K562 (cell line): ENCODE results near the gene OTOG. TPM values are rescaled to one million over a fixed set of nuclear protein-coding genes. Genes with fewer than 3 reads are reported as not detected.

ENCODE experiments used
- ATAC-seq: fragments of 200-7000 bp; cut with Tn5 transposase; 3 replicates; pipeline ENCODE4 v1.9.1; 2020; ENCODE audit warnings: moderate library complexity
- BruUV-seq: library from RNA; stranded (reverse); fragments of 400-500 nt; replicated peaks from 2 replicates; lab custom pipeline; 2021; lab: Mats Ljungman, UMichigan
- CTCF ChIA-PET: fragments of 300-600 bp; formaldehyde crosslinking; extraction: SDS; loops from one replicate; lab custom pipeline; 2021; ENCODE audit warnings: low intra/inter-chr PET ratio; lab: Yijun Ruan, JAX
- POLR2A ChIA-PET: fragments of 300-600, 350-650 bp; sonication (Branson Sonifier 250); formaldehyde crosslinking; extraction: SDS; loops from one replicate; lab custom pipeline; 2021; ENCODE audit warnings: antibody characterized with exemption, inconsistent platforms; lab: Yijun Ruan, JAX
- DNase-seq, 4 experiments: peaks; one replicate each; pipeline versions ENCODE4 v3.0.0 to v3.0.0-alpha.2; 2011 to 2018; ENCODE audit warnings: low spot score in 3 of 4, mixed read lengths in 3 of 4; ENCODE audit errors: extremely low read depth in 1 of 4
- FAIRE-seq: peaks from 2 replicates; lab custom pipeline; 2011; peaks lifted over from hg19 to GRCh38; lab: Jason Lieb, UNC
- H2AFZ ChIP-seq: 2 replicates; pipeline ENCODE4 v1.6.0; 2011; ENCODE audit warnings: low read depth, low read length, control low read depth, inconsistent platforms
- H3K27ac ChIP-seq: fragments of 200-600 bp; 3 replicates; pipeline ENCODE4 v1.8.0; 2011; ENCODE audit warnings: low read depth, mild to moderate bottlenecking, control low read depth, inconsistent platforms, low read length, moderate library complexity, mixed read lengths; ENCODE audit errors: extremely low read depth
- H3K27me3 ChIP-seq, 2 experiments: fragments of 300-600 bp in 1 of 2; 2 replicates in 1 of 2; 3 replicates in 1 of 2; pipeline versions ENCODE4 v1.6.0 to v1.8.0; 2011; ENCODE audit warnings: inconsistent platforms in 2 of 2, low read length in 2 of 2, mild to moderate bottlenecking in 1 of 2, mixed read lengths in 1 of 2, moderate library complexity in 1 of 2; ENCODE audit not compliant: control insufficient read depth in 2 of 2, insufficient read depth in 2 of 2
- H3K36me3 ChIP-seq: fragments of 300-600 bp; 3 replicates; pipeline ENCODE4 v1.8.0; 2011; ENCODE audit warnings: mild to moderate bottlenecking, low read length, inconsistent platforms; ENCODE audit not compliant: control insufficient read depth, insufficient read depth
- H3K4me1 ChIP-seq, 2 experiments: fragments of 200-600 bp in 1 of 2; replicated peaks in 1 of 2; 2 replicates in 1 of 2; 3 replicates in 1 of 2; pipeline versions ENCODE4 v1.5.1 to v1.8.0; 2011; ENCODE audit warnings: inconsistent platforms in 2 of 2, low read length in 2 of 2, mild to moderate bottlenecking in 1 of 2, mixed read lengths in 1 of 2, moderate library complexity in 1 of 2; ENCODE audit not compliant: control insufficient read depth in 2 of 2, insufficient read depth in 2 of 2
- H3K4me2 ChIP-seq: 2 replicates; pipeline ENCODE4 v1.6.1; 2011; ENCODE audit warnings: low read length, control low read depth, inconsistent platforms, mixed read lengths; ENCODE audit not compliant: insufficient read depth
- H3K4me3 ChIP-seq: fragments of 200-600 bp; sonication (generic), shearing (Covaris generic); 2 replicates; pipeline ENCODE4 v1.5.1; 2016; ENCODE audit warnings: control low read depth, inconsistent platforms
- H3K79me2 ChIP-seq: fragments of 200-600 bp; 3 replicates; pipeline ENCODE4 v1.8.0; 2011; ENCODE audit warnings: low read length, inconsistent platforms; ENCODE audit not compliant: control insufficient read depth, insufficient read depth
- H3K9ac ChIP-seq, 2 experiments: 2 replicates each; pipeline versions ENCODE4 v1.6.0 to v1.6.1; 2011; ENCODE audit warnings: low read depth in 2 of 2, low read length in 2 of 2, control low read depth in 1 of 2, inconsistent platforms in 1 of 2, mild to moderate bottlenecking in 1 of 2, mixed read lengths in 1 of 2; ENCODE audit not compliant: insufficient read depth in 1 of 2
- H3K9me1 ChIP-seq: one replicate; pipeline ENCODE4 v1.6.0; 2011; ENCODE audit warnings: inconsistent platforms, mild to moderate bottlenecking, low read length, moderate library complexity; ENCODE audit not compliant: control insufficient read depth, insufficient read depth
- H3K9me3 ChIP-seq: replicated peaks from 2 replicates; pipeline ENCODE4 v1.5.1; 2011; ENCODE audit warnings: low read depth, low read length, inconsistent platforms; ENCODE audit not compliant: control insufficient read depth, insufficient read depth
- H4K20me1 ChIP-seq: replicated peaks from 2 replicates; pipeline ENCODE4 v1.6.1; 2011; ENCODE audit warnings: low read length, inconsistent platforms, mixed read lengths; ENCODE audit not compliant: control insufficient read depth, insufficient read depth
- BCLAF1 ChIP-seq, 2 experiments: fragments of 450-650 bp in 1 of 2; IDR thresholded peaks; 2 replicates each; pipeline ENCODE4 v1.6.1; 2011 to 2017; ENCODE audit warnings: low read depth in 2 of 2, antibody characterized with exemption in 1 of 2, borderline replicate concordance in 1 of 2, low read length in 1 of 2, mild to moderate bottlenecking in 1 of 2, mixed read lengths in 1 of 2; ENCODE audit not compliant: control insufficient read depth in 1 of 2
- FOS ChIP-seq: IDR thresholded peaks from 3 replicates; pipeline ENCODE4 v1.6.1; 2011; ENCODE audit not compliant: insufficient read length; ENCODE audit errors: extremely low read depth
- HMGN3 ChIP-seq: IDR thresholded peaks from 2 replicates; pipeline ENCODE4 v1.6.1; 2011; ENCODE audit warnings: borderline replicate concordance, low read depth, mild to moderate bottlenecking, mixed read lengths, low read length; ENCODE audit not compliant: insufficient read length; ENCODE audit errors: extremely low read depth
- L3MBTL2 ChIP-seq: fragments of 450-650 bp; IDR thresholded peaks from 2 replicates; pipeline ENCODE4 v1.6.1; 2016; ENCODE audit warnings: mild to moderate bottlenecking, moderate library complexity
- MAZ ChIP-seq, 2 experiments: fragments of 450-650 bp in 1 of 2; sonication (generic) in 1 of 2; formaldehyde crosslinking; IDR thresholded peaks in 1 of 2; conservative IDR thresholded peaks in 1 of 2; 2 replicates each; pipeline versions ENCODE4 v1.4.0 to v1.5.0; 2020; ENCODE audit warnings: mild to moderate bottlenecking in 1 of 2, missing genetic modification reagents in 1 of 2
- PREB ChIP-seq: sonication (generic); formaldehyde crosslinking; IDR thresholded peaks from 2 replicates; pipeline ENCODE4 v1.8.1; 2023; ENCODE audit warnings: mild to moderate bottlenecking, missing genetic modification reagents
- STAT5A ChIP-seq: IDR thresholded peaks from 2 replicates; pipeline ENCODE4 v1.6.1; 2012; ENCODE audit warnings: low read length, inconsistent platforms, borderline replicate concordance
- TAL1 ChIP-seq: fragments of 450-650 bp; IDR thresholded peaks from 2 replicates; pipeline ENCODE4 v1.6.1; 2016; ENCODE audit warnings: mild to moderate bottlenecking
- ZFP91 ChIP-seq: sonication (generic); formaldehyde crosslinking; IDR thresholded peaks from 2 replicates; pipeline ENCODE4 v1.8.0; 2022; ENCODE audit warnings: mild to moderate bottlenecking, missing genetic modification reagents
- ZFX ChIP-seq: sonication (generic); formaldehyde crosslinking; IDR thresholded peaks from 2 replicates; pipeline ENCODE4 v1.8.0; 2022; ENCODE audit warnings: mild to moderate bottlenecking, missing genetic modification reagents, moderate library complexity
- ZNF512 ChIP-seq: IDR thresholded peaks from 2 replicates; pipeline ENCODE4 v1.6.1; 2016; ENCODE audit warnings: missing genetic modification characterization, missing compliant biosample characterization
- ZNF695 ChIP-seq: fragments of 450-650 bp; formaldehyde crosslinking; IDR thresholded peaks from 2 replicates; pipeline ENCODE4 v1.4.0; 2020; ENCODE audit warnings: mild to moderate bottlenecking, moderate library complexity
- WGBS: fragments of 100-300 bp; shearing (Covaris generic); methylation state at CpG from one replicate; pipeline ENCODE4 v1.1.6; 2016; ENCODE audit warnings: low coverage, mixed read lengths; ENCODE audit not compliant: insufficient coverage; ENCODE audit errors: missing lambda C conversion rate; 5-methylcytosine and 5-hydroxymethylcytosine counted together
- in situ Hi-C: fragments of 300-500 bp; cut with MboI; formaldehyde crosslinking; loops from 4 replicates; pipeline ENCODE4 v1.15.0; 2018; ENCODE audit warnings: inconsistent platforms, mixed read lengths
- intact Hi-C: fragments of 100-400 bp; cut with micrococcal nuclease; formaldehyde crosslinking; loops from 2 replicates; pipeline ENCODE4 v1.14.2; 2022
- polyA plus RNA-seq, 8 experiments: library from polyadenylated mRNA; depleted of rRNA in 4 of 8; stranded (reverse) in 5 of 8; unstranded in 3 of 8; fragments of >200 nt; fragmentation: Nextera tagmentation in 2 of 8; fragmentation: Illumina TruSeq in 1 of 8; extraction: Ambion mirVana in 2 of 8; extraction: Trizol in 1 of 8; gene quantifications; 2 replicates each; pipeline versions ENCODE4 v1.2.1 to v1.2.3, GENCODE V29; 2011 to 2014; ENCODE audit warnings: inconsistent platforms in 1 of 8, missing spikeins in 1 of 8
- total RNA-seq, 7 experiments: library from RNA; depleted of rRNA in 6 of 7; stranded (reverse); fragments of >200 nt in 6 of 7; fragmentation: Illumina TruSeq in 2 of 7; extraction: Trizol in 2 of 7; gene quantifications; 2 replicates each; pipeline versions ENCODE4 v1.2.1 to v1.2.3, GENCODE V29; 2011 to 2021; ENCODE audit warnings: low replicate concordance in 1 of 7

Gene OTOG
- total and polyA plus RNA-seq, 9 of the 15 experiments (the other 6 are each of a cell fraction or from before 2014, with no cell fraction given), result not detected

GRCh38 chr11:17633987-17634775 is 87.1 kb downstream of the OTOG start:
- 8% methylated on average over 13 of the region's 14 CpGs for WGBS
- intact Hi-C loops (no loop called here), in situ Hi-C loops (no loop called here)
- H3K4me2 ChIP-seq, result no peak overlapping the region
- ATAC-seq, result no peak; the same call in 2 of the 3 replicates
- no TSS peak for BruUV-seq
- DNase-seq, result no peak
- no peaks in the 10 kb centered on the region for H3K9me3 ChIP-seq
- peaks cover 0 to 15% of the 10 kb centered on the region in 2 experiments; a peak in 1 of 5 replicates for H3K4me1 ChIP-seq
- H3K4me3 ChIP-seq, result no peak overlapping the region
- H3K27me3 ChIP-seq, result peaks cover 9 to 48% of the 10 kb centered on the region in 2 experiments; a peak in 4 of 5 replicates
- no peaks in the 10 kb centered on the region for H3K79me2 ChIP-seq
- no peaks in the 10 kb centered on the region for H3K9me1 ChIP-seq
- POLR2A ChIA-PET, result interaction anchor here (0.9 to 1.0 kb wide), 2 partner anchors 29 to 333 kb away, joined by 3 to 5 read pairs; no protein-coding TSS in a partner anchor
- CTCF ChIA-PET, result no interaction called here
- no peak for FAIRE-seq
- H2AFZ ChIP-seq, result no peak overlapping the region
- no peak overlapping the region; a peak in 1 of 4 replicates for H3K9ac ChIP-seq
- H3K27ac ChIP-seq, result no peak overlapping the region
- no peaks in the 10 kb centered on the region for H3K36me3 ChIP-seq
- H4K20me1 ChIP-seq, result no peaks in the 10 kb centered on the region
- no peak for TF ChIP-seq HMGN3
- no peak for TF ChIP-seq STAT5A
- no peak for TF ChIP-seq TAL1
- no peak for TF ChIP-seq BCLAF1 (IDR thresholded peaks at IDR 0.05; ENCODE audit: borderline replicate concordance in 1 of 2, control insufficient read depth in 1 of 2, low read depth in 2 of 2, low read length in 1 of 2)
- TF ChIP-seq PREB, result no peak
- TF ChIP-seq ZNF512, result no peak
- TF ChIP-seq L3MBTL2, result no peak
- no peak for TF ChIP-seq FOS
- TF ChIP-seq ZNF695, result no peak
- no peak for TF ChIP-seq ZFP91 (CRISPR knock-in tag)
- no peak for TF ChIP-seq ZFX
- no peak for TF ChIP-seq MAZ (CRISPR knock-in tag; conservative IDR thresholded peaks at IDR 0.05 in 1 of 2, IDR thresholded peaks at IDR 0.05 in 1 of 2)
